Body of pancreas (tissue), 4 donors: ENCODE measurements around the gene SLC2A4. TPM values are rescaled to one million over a fixed set of nuclear protein-coding genes. Genes with fewer than 3 reads are reported as not detected.

Source experiments
- ATAC-seq: fragments of 150-250 bp; one replicate; pipeline ENCODE4 v1.9.1; 2016
- DNase-seq, 4 donors: peaks; one replicate each; pipeline ENCODE4 v3.0.0-alpha.2; 2019
- H3K27ac ChIP-seq, 4 donors: fragments of 200-600 bp; sonication (generic); 1 replicate in 3 of 4; 2 replicates in 1 of 4; pipeline versions ENCODE4 v1.5.1 to v1.6.1; 2016 to 2019; ENCODE audit warnings: mild to moderate bottlenecking in 1 of 4, mixed read lengths in 1 of 4, moderate library complexity in 1 of 4
- H3K27me3 ChIP-seq, 2 donors: fragments of 200-600 bp; sonication (generic); one replicate each; pipeline ENCODE4 v1.6.0; 2016; ENCODE audit warnings: mild to moderate bottlenecking in 1 of 2
- H3K36me3 ChIP-seq, 2 donors: fragments of 200-600 bp; sonication (generic); replicated peaks in 1 of 2; 2 replicates each; pipeline ENCODE4 v1.5.1; 2016; ENCODE audit warnings: low read depth in 2 of 2; ENCODE audit not compliant: insufficient read depth in 1 of 2
- H3K4me1 ChIP-seq: fragments of 200-600 bp; sonication (generic); one replicate; pipeline ENCODE4 v1.6.0; 2016
- H3K4me3 ChIP-seq, 2 donors: fragments of 200-600 bp; sonication (generic); 1 replicate in 1 of 2; 2 replicates in 1 of 2; pipeline ENCODE4 v1.5.1; 2016 to 2019
- H3K9me3 ChIP-seq, 3 donors: fragments of 200-600 bp; sonication (generic); 1 replicate in 2 of 3; 2 replicates in 1 of 3; pipeline ENCODE4 v1.5.1; 2016
- CTCF ChIP-seq, 7 experiments: fragments of 450-650 bp in 4 of 7; fragments of 200-600 bp in 3 of 7; sonication (generic) in 3 of 7; IDR thresholded peaks; one replicate each; pipeline ENCODE4 v1.5.1; 2016 to 2019; ENCODE audit warnings: antibody characterized with exemption in 7 of 7
- POLR2A ChIP-seq, 3 donors: fragments of 450-650 bp; IDR thresholded peaks; one replicate each; pipeline ENCODE4 v1.6.1; 2016; ENCODE audit warnings: antibody characterized with exemption in 3 of 3, mild to moderate bottlenecking in 2 of 3
- WGBS, 2 donors: methylation state at CpG; one replicate each; pipeline ENCODE4 v1.1.5; 2017; 5-methylcytosine and 5-hydroxymethylcytosine counted together
- intact Hi-C: fragments of 100-400 bp; cut with DNase I; formaldehyde crosslinking; loops from one replicate; pipeline ENCODE4 v1.15.1; 2023
- total RNA-seq, 2 donors: library from RNA; depleted of rRNA; stranded (reverse); fragments of >200 nt; gene quantifications; one replicate each; pipeline ENCODE4 v1.1.0, GENCODE V29; 2016

Gene SLC2A4
- total RNA-seq, 2 donors from 2014 or later: 1.3 to 10.5 TPM

- peaks cover 40% of the 10 kb centered on the region for H3K4me1 ChIP-seq
These were observed 24.6 kb upstream of the SLC2A4 start for GRCh38 chr17:7256766-7257456.

GRCh38 chr17:7258731-7259554, 22.6 kb upstream of the SLC2A4 start:
- H3K4me1 ChIP-seq: peaks cover 39% of the 10 kb centered on the region
- ATAC-seq (no peak), DNase-seq (peak; percentile 61 to 78 (median 66))
- peaks cover 0 to 8% of the 10 kb centered on the region in 2 donors for H3K36me3 ChIP-seq
- intact Hi-C loops: no loop called here
- no peak overlapping the region for H3K4me3 ChIP-seq
- H3K9me3 ChIP-seq: no peaks in the 10 kb centered on the region
- TF ChIP-seq CTCF (IDR thresholded peaks at IDR 0.05) (no peak), POLR2A (IDR thresholded peaks at IDR 0.05) (peak in 1 of 3 donors; percentile 65)
- peak overlapping the region; percentile 17 to 100 (median 97) for H3K27ac ChIP-seq
- WGBS, 2 donors: 39 to 61% methylated on average over 7 of the region's 7 CpGs
- no peaks in the 10 kb centered on the region for H3K27me3 ChIP-seq

More at GRCh38 chr17:7256766-7257456, 24.6 kb upstream of the SLC2A4 start:
- intact Hi-C loops: no loop called here
- Histone ChIP-seq H3K27ac (peak overlapping the region in 1 of 4 donors; percentile 24), H3K9me3 (no peaks in the 10 kb centered on the region), H3K4me3 (no peak overlapping the region), H3K36me3 (peaks cover 0 to 8% of the 10 kb centered on the region in 2 donors), H3K27me3 (no peaks in the 10 kb centered on the region)
- TF ChIP-seq POLR2A (IDR thresholded peaks at IDR 0.05) (peak in 1 of 3 donors; percentile 7), CTCF (IDR thresholded peaks at IDR 0.05) (no peak)
- no peak for DNase-seq
- 90% methylated on average over 8 of the region's 8 CpGs for WGBS, 2 donors
- no peak for ATAC-seq

GRCh38 chr17:7259555-7259889, 22.0 kb upstream of the SLC2A4 start:
- TF ChIP-seq POLR2A (IDR thresholded peaks at IDR 0.05) (peak in 2 of 3 donors; percentile 9 to 42), CTCF (IDR thresholded peaks at IDR 0.05) (no peak)
- ATAC-seq (no peak), DNase-seq (no peak)
- WGBS, 2 donors: 76 to 85% methylated on average over 6 of the region's 6 CpGs
- intact Hi-C loops: no loop called here
- Histone ChIP-seq H3K27me3 (no peaks in the 10 kb centered on the region), H3K4me3 (no peak overlapping the region), H3K27ac (peak overlapping the region; percentile 17 to 100 (median 97)), H3K4me1 (peaks cover 39% of the 10 kb centered on the region), H3K36me3 (peaks cover 0 to 6% of the 10 kb centered on the region in 2 donors), H3K9me3 (no peaks in the 10 kb centered on the region)

GRCh38 chr17:7260151-7260550, 21.4 kb upstream of the SLC2A4 start:
- H3K36me3 ChIP-seq: peaks cover 0 to 4% of the 10 kb centered on the region in 2 donors
- WGBS, 2 donors: 33 to 64% methylated on average over 3 to 4 of the region's 4 CpGs
- peak overlapping the region in 1 of 2 donors; percentile 39 for H3K4me3 ChIP-seq
- intact Hi-C loops: no loop called here
- H3K9me3 ChIP-seq: no peaks in the 10 kb centered on the region
- no peaks in the 10 kb centered on the region for H3K27me3 ChIP-seq
- ATAC-seq (no peak), DNase-seq (no peak)
- peaks cover 39% of the 10 kb centered on the region for H3K4me1 ChIP-seq
- TF ChIP-seq CTCF (IDR thresholded peaks at IDR 0.05) (no peak), POLR2A (IDR thresholded peaks at IDR 0.05) (no peak)
- peak overlapping the region; percentile 89 to 100 (median 97) for H3K27ac ChIP-seq
